NCI-H82 treated with DMSO at 0.1 percent for 48 hours (cell line): ENCODE measurements around the gene LRRC53.

ENCODE experiments used
- DNase-seq: peaks from one replicate; lab custom pipeline; 2025; ENCODE audit not compliant: unreplicated experiment; lab: John Stamatoyannopoulos, UW

The LRRC53 gene, protein sequence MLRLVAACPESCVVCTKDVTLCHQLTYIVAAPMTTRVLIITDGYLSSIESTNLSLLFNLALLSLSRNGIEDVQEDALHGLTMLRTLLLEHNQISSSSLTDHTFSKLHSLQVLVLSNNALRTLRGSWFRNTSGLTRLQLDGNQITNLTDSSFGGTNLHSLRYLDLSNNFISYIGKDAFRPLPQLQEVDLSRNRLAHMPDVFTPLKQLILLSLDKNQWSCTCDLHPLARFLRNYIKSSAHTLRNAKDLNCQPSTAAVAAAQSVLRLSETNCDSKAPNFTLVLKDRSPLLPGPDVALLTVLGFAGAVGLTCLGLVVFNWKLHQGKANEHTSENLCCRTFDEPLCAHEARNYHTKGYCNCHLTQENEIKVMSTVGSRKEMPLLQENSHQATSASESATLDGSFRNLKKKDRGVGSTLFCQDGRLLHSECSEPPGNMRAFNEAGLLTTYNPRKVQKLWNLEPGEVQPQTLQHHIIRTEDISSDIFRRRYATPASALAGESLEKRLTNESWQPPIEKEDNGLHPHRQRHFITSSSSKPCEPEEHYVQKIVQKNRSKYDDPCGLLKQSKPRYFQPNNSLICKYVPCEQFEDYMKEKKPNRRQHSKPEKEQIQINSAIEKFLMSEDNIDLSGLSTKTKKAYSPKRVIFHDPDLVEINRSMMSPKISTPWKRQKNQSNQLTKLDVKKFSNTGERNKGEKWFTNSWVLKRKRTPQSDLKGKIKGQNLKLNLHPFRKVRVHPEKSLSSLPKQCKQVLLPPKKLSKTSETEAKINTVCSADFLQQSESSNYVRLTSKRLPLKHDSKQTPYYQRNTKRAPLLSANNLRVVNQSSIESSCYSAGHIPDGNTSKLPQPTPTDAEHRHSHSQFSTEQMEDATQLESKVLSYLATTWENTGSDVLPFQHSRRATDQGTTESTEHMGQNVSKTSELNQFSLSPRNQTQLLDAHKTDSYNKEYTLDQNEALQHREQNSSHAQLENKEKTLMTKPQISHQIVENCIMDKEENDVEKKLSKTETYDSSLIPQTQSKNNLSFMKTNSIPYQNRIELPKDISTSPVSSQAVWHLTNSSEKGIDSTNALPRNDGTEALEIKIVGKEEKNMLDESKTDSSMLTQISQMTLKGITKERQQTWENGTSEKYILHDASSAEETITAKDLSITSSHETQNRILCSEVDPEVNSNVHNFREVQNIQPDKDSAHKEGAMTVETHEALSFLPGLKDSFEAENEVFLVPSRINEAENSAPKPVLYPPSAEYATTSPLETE

DNA sequence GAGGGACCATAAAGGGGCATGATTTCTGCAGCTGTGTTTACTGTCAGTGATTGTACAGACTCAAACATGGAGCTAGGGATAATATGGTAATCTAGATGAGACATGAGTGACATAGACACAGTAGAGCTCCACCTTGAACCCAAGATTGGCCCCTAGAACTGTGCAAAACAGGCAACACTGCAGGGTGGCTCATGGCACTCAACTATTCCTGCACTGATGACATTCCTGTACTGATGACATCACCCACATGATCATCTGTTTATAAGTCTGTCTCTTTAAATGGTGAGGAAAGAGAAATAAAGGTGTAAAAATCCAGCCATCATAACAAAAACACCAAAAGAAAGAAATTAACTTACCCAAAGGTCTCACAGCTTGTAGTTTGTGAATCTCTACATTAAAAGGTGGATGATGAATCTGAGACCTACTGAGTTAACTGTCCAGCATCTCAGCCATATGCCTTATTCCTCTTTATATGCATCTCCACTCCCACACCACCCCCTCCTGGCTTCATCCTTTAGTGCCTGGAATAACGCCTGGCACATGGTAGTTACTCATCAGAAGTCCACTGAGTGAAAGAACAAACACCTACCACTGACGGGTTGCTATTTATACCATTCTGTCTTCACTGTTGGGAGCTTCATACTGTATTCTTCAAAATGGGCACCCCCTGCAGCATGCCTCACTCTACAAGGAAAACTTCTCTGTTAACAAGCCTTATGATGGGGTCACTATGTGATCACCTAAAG lies at the start of gene LRRC53:
LRRC53 (minus strand) TSS at position 442 of the 746 bp plus-strand sequence. CDS start 29,262 bp downstream, outside the sequence.
- DNase-seq: no peak

DNA sequence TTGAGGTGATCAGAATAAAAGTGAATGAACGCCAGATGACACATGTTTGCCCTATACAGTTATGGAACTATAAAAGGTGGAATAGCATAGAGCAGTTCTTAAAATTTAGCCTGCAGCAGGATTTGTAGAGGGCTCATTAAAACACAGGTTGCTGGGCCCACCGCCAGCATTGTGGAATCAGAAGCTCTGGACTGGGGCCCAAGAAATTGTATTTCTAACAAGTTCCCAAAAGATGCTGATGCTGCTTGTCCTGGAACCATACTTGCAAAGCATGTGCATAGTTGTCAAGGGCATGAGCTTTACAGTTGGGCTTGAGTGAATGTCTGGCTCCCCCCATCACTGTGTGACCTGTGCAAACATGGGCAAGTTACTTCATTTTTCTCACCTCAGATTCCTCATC lies 37.5 kb upstream of the LRRC53 start:
- no peak for DNase-seq

DNA sequence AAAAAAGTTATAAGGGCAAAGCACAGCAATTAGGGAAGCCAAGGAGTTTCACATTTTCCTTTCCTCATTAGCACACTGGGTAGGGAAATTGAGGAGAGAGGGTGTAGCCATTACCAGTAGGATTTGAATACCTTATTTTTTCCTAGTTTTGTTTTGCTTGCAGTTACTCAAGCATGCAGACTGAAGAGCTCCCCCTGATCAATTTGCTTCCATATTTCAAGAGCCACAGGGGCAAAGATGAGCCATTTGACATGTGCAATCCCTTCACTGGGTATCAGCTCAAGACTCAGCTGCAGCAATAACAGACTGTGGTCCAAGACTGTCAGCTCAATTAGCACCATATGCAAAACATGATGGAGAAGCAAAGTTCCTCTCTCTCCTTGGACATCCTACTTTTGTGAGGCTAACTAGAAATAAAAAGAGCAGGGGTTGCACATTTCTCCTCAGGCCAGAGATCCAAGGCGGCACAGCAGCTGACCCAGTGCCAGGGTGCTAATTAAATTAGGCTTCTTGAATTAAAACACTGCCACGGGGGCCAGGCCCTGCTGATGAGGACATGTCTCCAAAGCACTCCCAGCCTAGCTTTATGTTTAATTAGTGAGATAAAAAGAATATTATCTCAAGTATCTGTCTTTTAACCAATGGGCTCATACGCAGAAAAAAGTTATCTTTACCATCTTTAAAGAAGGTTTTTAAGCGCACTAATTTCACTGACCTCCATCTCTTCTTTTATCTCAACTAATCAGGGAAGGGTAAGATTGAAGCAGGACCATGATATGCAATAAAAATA lies 36.7 kb upstream of the LRRC53 start:
- no peak for DNase-seq

DNA sequence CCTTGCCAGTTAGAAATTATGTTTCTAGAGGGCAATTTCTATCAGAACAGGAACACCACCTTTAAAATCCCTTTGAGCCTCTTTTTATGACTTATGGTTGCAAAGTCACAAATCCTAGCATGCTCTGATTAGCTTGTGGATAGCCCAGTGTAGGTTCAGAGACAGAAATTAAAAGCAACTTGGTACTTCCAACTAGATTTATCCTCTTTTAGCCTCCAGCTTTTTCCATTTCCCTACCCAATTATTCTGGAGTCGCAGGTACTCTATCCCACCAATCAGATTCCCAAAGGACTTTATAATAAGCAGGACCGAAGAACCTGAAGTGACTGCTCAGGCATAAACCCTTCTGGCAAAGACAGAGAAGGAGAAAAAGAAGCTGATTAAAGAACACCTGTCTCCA lies 33.4 kb upstream of the LRRC53 start:
- DNase-seq: no peak

DNA sequence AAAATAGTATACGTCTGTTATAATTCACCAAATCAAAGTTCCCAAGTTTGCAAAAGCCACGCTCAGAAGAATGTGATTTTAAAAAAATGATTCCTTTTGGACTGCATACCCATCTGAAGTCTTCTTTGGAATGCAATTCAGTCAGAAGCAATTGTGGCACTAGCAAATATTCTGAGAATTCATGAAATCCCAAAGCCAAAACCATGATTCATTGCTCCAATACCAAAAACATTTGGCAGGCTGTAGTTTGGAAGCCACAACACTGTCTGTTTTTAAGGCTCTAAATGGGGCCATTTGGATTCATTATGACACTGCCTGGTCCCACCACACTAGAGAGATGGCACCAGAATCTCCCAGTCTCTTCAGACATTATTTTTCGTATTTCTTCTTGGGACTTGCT lies 21.8 kb upstream of the LRRC53 start:
- no peak for DNase-seq

DNA sequence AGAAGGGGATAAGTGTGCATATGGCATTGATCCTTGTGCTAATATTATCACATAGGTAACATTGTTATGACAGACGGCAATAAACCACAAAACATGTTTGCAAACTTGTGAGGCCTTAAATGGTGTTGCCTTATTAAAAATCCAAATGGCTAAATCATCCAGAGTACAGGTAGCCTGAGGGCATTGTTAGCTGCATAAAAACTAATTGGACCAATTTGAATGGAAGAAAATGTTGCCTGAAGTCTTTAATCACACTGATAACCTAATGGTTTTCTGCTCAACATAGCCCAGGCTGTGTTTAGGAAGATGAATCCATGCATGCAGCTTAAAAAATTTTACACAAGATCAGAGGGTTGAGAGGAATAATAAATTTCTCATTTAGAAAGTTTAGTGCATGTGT lies 19.4 kb upstream of the LRRC53 start:
- no peak for DNase-seq

DNA sequence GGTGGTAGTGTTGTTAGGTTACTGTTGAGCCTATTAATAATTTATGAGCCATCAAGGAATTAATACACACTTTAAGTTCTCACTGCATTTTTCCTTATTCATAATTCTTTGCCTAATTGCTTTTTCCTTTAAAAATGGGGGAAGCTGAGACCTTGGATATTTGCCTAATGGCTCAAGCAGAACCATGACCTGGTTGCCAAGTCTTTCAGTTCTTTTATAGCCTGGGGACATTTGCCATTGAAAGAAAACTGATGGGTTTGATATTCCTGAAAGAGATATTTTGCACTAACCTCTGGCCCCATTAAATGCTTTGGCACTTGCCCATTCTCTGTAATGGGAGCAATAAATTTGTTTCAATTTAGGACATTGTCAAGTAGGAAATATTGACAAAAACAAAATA lies 18.5 kb upstream of the LRRC53 start:
- DNase-seq: no peak

DNA sequence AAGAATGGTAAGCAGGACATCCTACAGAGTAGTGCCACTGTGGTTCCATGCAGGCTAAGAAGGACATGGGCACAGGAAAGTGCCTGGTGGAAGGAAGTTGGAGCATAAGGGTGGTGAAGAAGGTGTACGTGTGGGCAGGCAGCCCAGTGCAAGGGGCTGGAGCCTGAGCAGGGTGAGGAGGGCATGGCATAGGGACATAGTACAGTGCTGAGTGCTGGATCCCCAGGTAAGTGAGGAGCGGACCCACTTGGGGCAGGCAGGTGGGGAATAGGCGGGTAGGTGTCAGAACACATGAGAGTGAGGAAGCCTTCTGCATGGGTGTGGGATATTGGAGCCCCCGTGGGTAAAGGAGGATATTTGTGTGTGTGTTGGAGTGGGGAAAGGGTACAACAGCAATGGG lies 15.7 kb upstream of the LRRC53 start:
- no peak for DNase-seq

DNA sequence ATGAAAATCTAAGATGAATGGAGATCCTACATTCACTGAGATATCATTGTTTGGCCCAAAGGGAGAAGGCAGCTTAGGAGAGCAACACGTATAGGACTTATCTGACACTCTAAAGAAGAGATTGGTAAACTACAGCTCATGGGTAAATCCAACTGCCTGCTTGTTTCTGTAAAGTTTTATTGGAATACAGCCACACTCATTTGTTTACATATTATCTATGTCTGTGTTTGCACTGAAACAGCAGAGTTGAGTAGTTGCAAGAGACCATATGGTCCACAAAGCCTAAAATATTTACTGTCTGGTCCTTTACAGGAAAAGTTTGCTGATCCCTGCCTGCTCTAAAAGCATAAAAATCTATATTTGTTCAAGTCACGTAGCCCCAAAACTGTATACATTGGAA lies 14.3 kb upstream of the LRRC53 start:
- DNase-seq: no peak

DNA sequence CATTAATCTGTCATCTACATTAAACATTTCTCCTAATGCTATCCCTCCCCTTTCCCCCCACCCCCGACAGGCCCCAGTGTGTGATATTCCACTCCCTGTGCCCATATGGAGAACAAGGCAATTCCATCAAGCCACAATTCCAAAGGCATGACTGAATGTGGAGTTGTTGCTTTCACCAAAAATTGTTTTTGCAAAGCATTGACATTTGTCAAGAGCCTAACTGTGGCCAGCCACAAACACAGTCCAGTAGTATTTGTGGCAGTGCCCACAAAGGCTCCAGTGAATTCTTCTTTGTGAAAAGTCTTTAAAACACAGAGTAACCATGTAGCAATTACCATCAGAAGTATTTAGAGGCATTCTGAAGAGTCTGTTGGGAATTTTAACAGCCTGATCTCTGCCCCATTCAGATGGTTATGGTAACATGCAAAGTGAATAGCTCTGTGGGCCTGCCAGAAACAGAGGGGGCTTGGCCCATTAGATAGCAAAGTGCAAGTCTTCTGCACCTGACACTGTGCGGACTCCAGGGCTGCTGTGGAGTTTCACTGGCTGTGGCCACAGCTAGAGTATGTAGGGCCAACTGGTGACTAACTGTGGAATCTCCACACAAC lies 11.6 kb upstream of the LRRC53 start:
- DNase-seq: no peak

DNA sequence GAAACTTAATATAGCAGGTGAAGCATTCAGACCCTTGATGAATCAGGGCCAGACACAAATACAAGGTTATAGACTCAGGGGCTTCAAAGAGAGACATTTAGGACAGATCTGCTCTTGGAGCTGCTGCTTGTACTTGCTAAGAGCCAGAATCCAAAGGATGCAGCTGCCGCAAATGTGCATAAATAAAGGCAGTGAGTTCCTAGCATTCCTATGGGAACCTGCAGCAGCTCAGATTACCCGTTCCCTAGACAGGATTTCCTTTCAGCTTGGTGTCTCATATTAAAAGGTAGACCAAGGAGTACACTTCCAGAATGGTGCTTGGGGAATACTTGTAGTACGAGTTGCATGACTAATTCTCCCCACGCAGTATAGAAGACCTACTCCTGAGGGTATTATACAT lies 9.7 kb upstream of the LRRC53 start:
- DNase-seq: no peak

DNA sequence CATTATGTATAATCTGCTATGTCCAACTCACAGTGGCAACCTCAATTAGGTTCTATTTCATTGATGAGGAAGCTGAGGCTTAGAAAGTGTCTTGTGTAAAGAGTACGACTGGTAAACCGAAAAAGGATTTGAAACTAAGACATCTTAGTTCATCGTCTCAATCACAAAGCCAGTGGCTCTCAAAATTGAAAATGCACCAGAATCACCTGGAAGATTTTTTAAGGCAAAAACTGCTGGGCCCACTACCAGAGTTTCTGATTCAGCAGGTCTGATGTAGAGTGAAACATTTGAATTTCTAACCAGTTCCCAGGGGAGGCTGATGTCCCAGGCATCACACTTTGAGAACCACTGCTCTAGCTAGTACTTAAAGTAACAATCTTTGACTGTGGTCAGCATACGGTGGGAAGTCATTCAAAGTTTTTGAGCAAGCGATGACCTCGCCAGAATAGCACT lies 5.2 kb upstream of the LRRC53 start:
- no peak for DNase-seq

DNA sequence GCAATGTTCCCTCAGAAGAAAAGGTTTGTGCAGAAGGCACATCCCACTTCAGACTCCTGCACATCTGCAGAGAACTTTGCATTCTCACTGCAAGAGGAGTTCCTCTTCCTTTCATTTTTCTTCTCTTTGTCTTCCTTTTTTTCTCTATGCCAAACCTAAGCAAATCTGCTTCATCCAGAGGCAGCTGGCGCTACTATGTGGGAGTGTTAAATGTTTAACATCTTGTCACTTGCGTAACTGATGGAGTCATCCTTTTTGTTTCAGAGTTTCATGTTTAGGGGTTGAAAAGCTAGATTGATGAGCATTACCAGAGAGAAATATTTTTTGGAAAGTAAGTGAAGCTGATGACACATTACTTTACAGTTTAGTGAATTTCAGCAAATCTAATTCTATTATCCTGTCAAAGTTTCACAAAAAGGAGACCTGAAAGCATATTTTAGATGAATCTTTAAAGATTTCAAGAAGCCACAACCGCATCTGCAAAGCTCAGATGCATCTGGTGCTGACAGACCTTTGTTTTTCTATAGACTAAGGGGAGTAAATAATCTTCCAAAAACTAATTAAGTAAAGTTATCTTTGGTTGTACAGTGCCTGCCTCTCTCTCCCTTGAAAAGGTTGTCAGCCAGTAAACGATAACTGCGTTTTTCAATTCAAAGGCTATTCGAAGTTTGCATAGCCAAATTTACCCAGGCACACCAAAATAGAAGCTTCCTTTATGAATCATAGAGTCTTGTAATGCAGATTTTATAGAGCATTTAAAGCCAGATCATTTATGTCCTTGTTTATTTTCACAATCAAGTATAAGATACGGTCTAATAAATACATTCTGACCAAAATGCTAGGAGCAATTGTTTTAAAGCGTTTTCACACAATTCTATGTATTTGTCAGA lies 1.2 kb upstream of the LRRC53 start:
- DNase-seq: no peak

DNA sequence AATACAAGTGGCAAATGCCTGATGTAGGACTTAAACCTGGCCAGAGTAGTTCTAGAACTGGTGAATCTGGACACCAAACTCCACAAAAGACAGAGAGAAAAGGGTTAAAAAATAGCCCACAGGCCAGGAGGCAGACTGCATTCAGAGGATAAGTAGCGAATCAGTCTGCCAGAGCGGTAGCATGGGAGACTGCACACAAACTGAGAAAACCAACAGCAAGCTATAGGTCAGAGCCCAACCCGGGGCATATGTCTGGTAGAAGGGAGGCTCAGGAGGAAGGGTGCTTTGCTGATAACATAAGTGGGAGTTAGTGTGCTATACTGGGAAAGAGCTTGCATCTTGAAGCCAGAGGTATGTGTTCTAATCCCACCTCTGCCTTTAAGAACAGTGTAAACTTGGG lies 4.0 kb downstream of the LRRC53 start:
- no peak for DNase-seq

DNA sequence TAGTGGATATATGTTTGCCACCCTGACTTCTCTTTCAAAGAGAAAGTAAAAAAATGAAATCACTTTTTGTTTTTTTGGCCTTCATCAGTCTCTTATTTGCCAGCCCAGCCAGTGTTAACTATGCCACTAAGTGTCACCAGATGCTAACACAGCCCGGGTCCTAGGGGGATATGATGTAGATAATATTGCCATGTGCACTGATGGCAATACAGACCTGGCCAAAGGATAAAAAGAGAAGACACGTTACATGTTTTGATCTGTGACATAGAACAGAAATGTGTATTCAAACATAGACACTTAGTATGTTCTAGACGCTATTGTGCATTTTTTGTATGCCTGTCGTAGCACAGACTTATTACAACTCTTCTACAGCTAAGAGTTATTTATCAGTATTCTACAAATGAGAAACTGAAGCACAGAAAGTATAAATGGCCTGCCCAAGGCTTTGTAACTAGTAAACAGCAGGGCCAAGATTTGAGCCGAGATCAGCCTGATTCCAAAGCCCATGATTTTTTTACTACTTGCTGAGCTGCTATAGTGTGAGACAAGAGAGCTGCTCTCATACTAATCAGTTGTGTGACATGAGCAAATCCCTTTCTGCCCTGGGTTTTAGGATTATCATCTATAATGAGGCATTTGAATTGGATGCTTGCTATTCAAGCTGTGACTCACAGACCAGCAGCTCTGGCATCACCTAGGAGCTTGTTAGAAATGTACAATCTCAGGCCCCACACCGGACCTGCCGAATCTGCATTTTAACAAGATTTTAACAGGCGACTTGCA lies 6.3 kb downstream of the LRRC53 start:
- peak; percentile 91 for DNase-seq

DNA sequence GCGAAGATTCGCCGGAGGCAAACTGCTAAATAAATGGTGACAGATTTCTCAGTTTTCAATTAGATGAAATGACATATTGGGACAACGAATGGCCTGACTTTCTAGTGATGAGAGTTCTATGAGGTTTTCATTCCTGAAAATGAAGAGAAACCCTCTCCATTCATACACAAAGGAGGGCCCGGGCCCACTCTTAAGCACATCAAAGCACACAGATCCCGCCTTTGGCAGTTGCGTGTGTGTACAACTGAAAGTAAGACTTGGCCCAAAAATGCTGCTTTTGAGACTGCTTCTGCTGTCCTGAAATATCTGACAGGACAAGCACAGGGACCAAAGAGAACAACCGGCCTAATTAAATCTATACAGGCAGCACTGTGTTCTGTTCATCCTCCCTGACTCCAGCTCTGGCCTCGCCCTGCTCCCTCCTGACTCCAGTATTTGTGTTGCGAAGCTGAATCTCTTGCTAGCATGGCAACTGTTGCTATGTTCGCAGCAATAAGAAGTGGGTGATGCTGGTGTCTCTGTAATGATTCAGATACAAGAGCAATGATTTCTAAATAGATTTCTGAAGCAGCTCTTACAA lies 7.4 kb downstream of the LRRC53 start:
- DNase-seq: peak; percentile 23
